HG03108 (cell line): ENCODE measurements around the gene SNX14.
"Not testable (repeated sequence)": the region's sequence is repeated elsewhere in the genome, so short reads cannot be mapped to it uniquely, and the experiment has no call there.

Source experiments
- ATAC-seq: cut with Tn5 transposase; IDR thresholded peaks from one replicate; pipeline ENCODE4 v1.9.1; 2021; ENCODE audit warnings: moderate library complexity; ENCODE audit not compliant: unreplicated experiment

Gene SNX14

GRCh38 chr6:85592033-85592432 lies 1.6 kb downstream of the SNX14 start:
- ATAC-seq = no peak

GRCh38 chr6:85591207-85591606 lies 2.5 kb downstream of the SNX14 start:
- no peak for ATAC-seq

- ATAC-seq = no peak
Observed at GRCh38 chr6:85585741-85586140, 7.9 kb downstream of the SNX14 start.

- ATAC-seq = not testable (repeated sequence)
Observed at GRCh38 chr6:85582832-85583231, 10.8 kb downstream of the SNX14 start.

- ATAC-seq = no peak
Observed at GRCh38 chr6:85581572-85581971, 12.1 kb downstream of the SNX14 start.

GRCh38 chr6:85580878-85581267 lies 12.8 kb downstream of the SNX14 start:
- ATAC-seq = no peak

GRCh38 chr6:85580118-85580877 lies 13.4 kb downstream of the SNX14 start:
- no peak for ATAC-seq

GRCh38 chr6:85579581-85579980 lies 14.1 kb downstream of the SNX14 start:
- no peak for ATAC-seq

- no peak for ATAC-seq
Observed at GRCh38 chr6:85576476-85576875, 17.2 kb downstream of the SNX14 start.

GRCh38 chr6:85574932-85575598 lies 18.6 kb downstream of the SNX14 start:
- ATAC-seq = no peak

- no peak for ATAC-seq
Observed at GRCh38 chr6:85569323-85569722, 24.3 kb downstream of the SNX14 start.

- no peak for ATAC-seq
Observed at GRCh38 chr6:85568411-85568810, 25.2 kb downstream of the SNX14 start.

GRCh38 chr6:85565736-85566135 lies 27.9 kb downstream of the SNX14 start:
- no peak for ATAC-seq

- not testable (repeated sequence) for ATAC-seq
Observed at GRCh38 chr6:85564223-85564622, 29.4 kb downstream of the SNX14 start.

- no peak for ATAC-seq
Observed at GRCh38 chr6:85561750-85562357, 31.8 kb downstream of the SNX14 start.

GRCh38 chr6:85556992-85557668 lies 36.5 kb downstream of the SNX14 start:
- no peak for ATAC-seq

- no peak for ATAC-seq
Observed at GRCh38 chr6:85552652-85553051, 41.0 kb downstream of the SNX14 start.

GRCh38 chr6:85551264-85551663 lies 42.4 kb downstream of the SNX14 start:
- no peak for ATAC-seq

GRCh38 chr6:85547719-85548118 lies 45.9 kb downstream of the SNX14 start:
- ATAC-seq = no peak

GRCh38 chr6:85544776-85545175 lies 48.9 kb downstream of the SNX14 start:
- ATAC-seq = no peak

- ATAC-seq = no peak
Observed at GRCh38 chr6:85537055-85537494, 56.6 kb downstream of the SNX14 start.
